Activated T-helper 1 cell treated with anti-CD3 and anti-CD28 coated beads, Interleukin-12 subunit alpha, Interleukin-12 subunit beta, Interleukin-2, Interleukin-4 antibody, amounts not matched to agents 30 ng/mL and 10 ng/mL and 1 ng/mL, durations not matched to agents 14 hours and 24 hours and 36 hours (primary cell): ENCODE measurements around the gene RPP38. TPM values are rescaled to one million over a fixed set of nuclear protein-coding genes. Genes with fewer than 3 reads are reported as not detected.

Experiments used
- DNase-seq: peaks from one replicate; pipeline ENCODE4 v3.0.0; 2021; ENCODE audit warnings: low spot score
- H3K27ac Mint-ChIP-seq: one replicate; pipeline ENCODE4 v1.8.0; 2021; ENCODE audit warnings: mild to moderate bottlenecking, mixed read lengths
- H3K27me3 Mint-ChIP-seq: one replicate; pipeline ENCODE4 v1.8.0; 2022; ENCODE audit warnings: mild to moderate bottlenecking, moderate library complexity, mixed read lengths; ENCODE audit not compliant: insufficient read depth
- H3K36me3 Mint-ChIP-seq: one replicate; pipeline ENCODE4 v1.8.0; 2021; ENCODE audit warnings: low read depth, mixed read lengths
- H3K4me1 Mint-ChIP-seq: one replicate; pipeline ENCODE4 v1.8.0; 2021; ENCODE audit warnings: low read depth, mixed read lengths
- H3K4me3 Mint-ChIP-seq: one replicate; pipeline ENCODE4 v1.8.0; 2021; ENCODE audit warnings: mild to moderate bottlenecking, moderate library complexity, mixed read lengths
- H3K9me3 Mint-ChIP-seq: one replicate; pipeline ENCODE4 v1.8.0; 2021; ENCODE audit warnings: mixed read lengths
- intact Hi-C: fragments of 100-400 bp; cut with micrococcal nuclease; formaldehyde crosslinking; loops from one replicate; pipeline ENCODE4 v1.15.1; 2024
- total RNA-seq: library from RNA; stranded (reverse); gene quantifications from 2 replicates; pipeline ENCODE4 v1.2.3, GENCODE V29; 2022

RPP38 gene
- total RNA-seq, 1 donor from 2014 or later = 24.8 TPM

DNA sequence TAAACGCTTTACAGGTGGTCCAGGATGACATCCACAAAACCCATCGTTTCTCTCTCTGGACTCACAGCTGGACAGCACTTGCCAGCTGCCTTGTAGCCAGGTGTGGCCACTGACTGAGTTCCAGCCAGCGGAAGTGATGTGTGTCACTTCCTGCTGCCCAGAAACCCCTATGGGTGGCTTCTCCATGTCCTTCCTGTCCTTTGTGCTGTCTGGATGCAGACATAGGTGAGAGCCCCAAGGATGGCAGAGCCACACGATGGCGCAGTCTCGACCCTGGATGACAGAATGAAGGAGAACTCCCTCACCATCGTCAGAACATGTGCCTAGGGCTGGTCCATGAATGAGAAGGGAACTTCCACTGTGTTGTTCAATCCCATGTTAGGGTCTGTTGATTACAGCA lies 49.2 kb downstream of the RPP38 start:
- Mint-ChIP-seq H3K36me3 (no peaks in the 10 kb centered on the region), H3K27me3 (no peaks in the 10 kb centered on the region), H3K4me1 (peaks cover 8% of the 10 kb centered on the region), H3K27ac (no peak overlapping the region), H3K4me3 (no peak overlapping the region), H3K9me3 (no peaks in the 10 kb centered on the region)
- intact Hi-C loops = no loop called here
- no peak for DNase-seq

DNA sequence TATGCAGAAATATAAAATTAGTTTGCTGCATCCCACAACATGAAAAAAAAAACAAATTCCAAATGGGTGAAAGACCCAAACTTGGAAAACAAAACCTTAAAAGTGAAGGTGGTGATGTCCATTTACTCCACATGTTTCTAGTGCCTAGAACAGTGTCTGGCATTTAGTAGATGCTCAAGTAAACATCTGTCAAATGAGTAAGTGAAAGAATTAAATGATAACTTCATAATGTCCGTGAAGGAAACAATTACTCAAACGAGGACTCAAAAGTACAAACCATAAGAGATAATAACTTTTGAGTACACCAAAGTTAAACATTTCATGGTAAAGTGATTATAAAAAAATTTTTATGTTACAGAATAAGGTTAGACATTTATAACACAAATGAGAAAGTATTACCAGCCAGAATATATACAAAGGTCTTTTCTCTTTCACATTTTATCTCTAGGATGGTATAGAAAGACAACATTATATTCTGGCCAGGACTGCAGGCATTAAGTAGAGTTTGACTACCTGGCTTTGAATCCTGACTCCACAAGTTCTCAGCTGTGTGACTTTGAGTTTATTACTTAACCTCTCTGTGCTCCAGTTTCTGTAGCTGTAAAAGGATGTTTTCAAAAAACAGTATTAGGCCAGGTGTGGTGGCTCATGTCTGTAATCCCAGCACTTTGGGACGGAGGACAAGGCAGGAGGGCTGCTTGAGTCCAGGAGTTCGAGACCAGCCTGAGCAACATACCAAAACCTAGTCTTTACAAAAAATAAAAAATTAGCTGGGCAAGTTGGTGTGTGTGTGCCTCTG lies 50.6 kb downstream of the RPP38 start:
- DNase-seq = no peak
- no peaks in the 10 kb centered on the region for H3K36me3 Mint-ChIP-seq
- no peak overlapping the region for H3K4me3 Mint-ChIP-seq
- H3K27me3 Mint-ChIP-seq = no peaks in the 10 kb centered on the region
- H3K27ac Mint-ChIP-seq = no peak overlapping the region
- H3K9me3 Mint-ChIP-seq = no peaks in the 10 kb centered on the region
- no peaks in the 10 kb centered on the region for H3K4me1 Mint-ChIP-seq
- intact Hi-C loops = no loop called here

- H3K27me3 Mint-ChIP-seq = no peaks in the 10 kb centered on the region
- intact Hi-C loops = no loop called here
- H3K9me3 Mint-ChIP-seq = no peaks in the 10 kb centered on the region
- no peaks in the 10 kb centered on the region for H3K4me1 Mint-ChIP-seq
- no peak overlapping the region for H3K27ac Mint-ChIP-seq
- H3K36me3 Mint-ChIP-seq = peaks cover 2% of the 10 kb centered on the region
- H3K4me3 Mint-ChIP-seq = no peak overlapping the region
- no peak for DNase-seq
Measured at GRCh38 chr10:15149042-15149771, 52.1 kb downstream of the RPP38 start.

DNA sequence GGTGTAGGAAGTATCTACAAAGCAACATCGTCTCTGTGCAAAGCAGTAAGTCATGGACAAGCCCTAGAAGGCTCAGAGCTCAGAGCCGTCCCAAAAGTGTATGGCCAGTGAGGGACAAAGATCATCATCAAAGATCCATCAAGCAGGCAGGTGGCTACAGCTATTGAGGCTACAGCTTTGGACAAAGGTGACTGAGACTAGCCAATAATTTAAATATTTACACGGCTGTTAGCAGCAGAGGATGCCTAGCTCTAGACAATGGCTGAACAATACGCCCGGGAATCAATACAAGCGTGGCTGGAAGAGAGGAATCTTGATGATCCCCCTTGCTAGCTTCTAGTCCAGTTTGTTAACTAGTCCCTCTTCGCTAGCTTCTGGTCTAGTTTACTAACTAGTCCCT lies 53.4 kb downstream of the RPP38 start:
- no peak for DNase-seq
- H3K9me3 Mint-ChIP-seq = no peaks in the 10 kb centered on the region
- no peaks in the 10 kb centered on the region for H3K4me1 Mint-ChIP-seq
- H3K36me3 Mint-ChIP-seq = peaks cover 2% of the 10 kb centered on the region
- no peak overlapping the region for H3K4me3 Mint-ChIP-seq
- no peaks in the 10 kb centered on the region for H3K27me3 Mint-ChIP-seq
- H3K27ac Mint-ChIP-seq = no peak overlapping the region
- intact Hi-C loops = no loop called here

- no peaks in the 10 kb centered on the region for H3K27me3 Mint-ChIP-seq
- peaks cover 4% of the 10 kb centered on the region for H3K36me3 Mint-ChIP-seq
- no peaks in the 10 kb centered on the region for H3K4me1 Mint-ChIP-seq
- H3K27ac Mint-ChIP-seq = no peak overlapping the region
- no peak for DNase-seq
- H3K9me3 Mint-ChIP-seq = no peaks in the 10 kb centered on the region
- intact Hi-C loops = no loop called here
- H3K4me3 Mint-ChIP-seq = no peak overlapping the region
Measured at GRCh38 chr10:15152556-15152955, 55.4 kb downstream of the RPP38 start.

Other genes starting within 250 kb of the RPP38 start
- 43.3 and 51.7 TPM in 2 replicates for gene SUV39H2, start 218.5 kb upstream of the RPP38 start, total RNA-seq
- gene DCLRE1C, start 143.3 kb upstream of the RPP38 start, total RNA-seq = 15.5 and 20.9 TPM in 2 replicates
- gene MEIG1, start 138.0 kb upstream of the RPP38 start, total RNA-seq = 0.44 TPM in 1 of 2 replicates, not detected in the other
- gene OLAH, start 53.4 kb upstream of the RPP38 start, total RNA-seq = 0.44 and 0.88 TPM in 2 replicates
- gene ACBD7, start 8.6 kb upstream of the RPP38 start, total RNA-seq = 2.3 and 2.7 TPM in 2 replicates
- gene NMT2, start 71.3 kb downstream of the RPP38 start, total RNA-seq = 9.4 and 9.8 TPM in 2 replicates